Measurements from ENCODE around the gene SPRYD4.

DNA sequence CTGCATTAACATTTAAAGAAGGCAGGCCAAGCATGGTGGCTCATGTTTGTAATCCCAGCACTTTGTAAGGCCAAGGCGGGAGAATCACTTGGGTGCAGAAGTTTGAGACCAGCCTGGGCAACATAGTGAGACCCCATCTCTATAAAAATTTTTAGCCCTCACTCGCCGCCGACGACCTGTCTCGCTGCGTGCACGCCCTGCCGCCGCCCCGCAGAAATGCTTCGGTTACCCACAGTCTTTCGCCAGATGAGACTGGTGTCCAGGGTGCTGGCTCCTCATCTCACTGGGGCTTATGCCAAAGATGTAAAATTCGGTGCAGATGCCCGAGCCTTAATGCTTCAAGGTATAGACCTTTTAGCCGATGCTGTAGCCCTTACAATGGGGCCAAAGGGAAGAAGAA lies 42.4 kb downstream of the SPRYD4 start:
- no peak for TF ChIP-seq EZH2 (IDR thresholded peaks at IDR 0.05; ENCODE audit: insufficient read depth, poor library complexity, severe bottlenecking)
- TF ChIP-seq EZH2phosphoT487 (IDR thresholded peaks at IDR 0.05; ENCODE audit: insufficient read depth, low read depth), result no peak
